IMR-90 (cell line): ENCODE measurements around the gene TACC3. TPM values are rescaled to one million over a fixed set of nuclear protein-coding genes. Genes with fewer than 3 reads are reported as not detected.

Experiments
- ATAC-seq: fragments of 200-7000 bp; cut with Tn5 transposase; 2 replicates; pipeline ENCODE4 v1.9.1; 2020; ENCODE audit warnings: low read depth, mild to moderate bottlenecking, moderate library complexity
- BruUV-seq: library from RNA; stranded (reverse); fragments of 400-500 nt; replicated peaks from 2 replicates; lab custom pipeline; 2021; lab: Mats Ljungman, UMichigan
- CTCF ChIA-PET: fragments of 300-600 bp; formaldehyde crosslinking; extraction: SDS; loops from one replicate; lab custom pipeline; 2021; ENCODE audit warnings: antibody characterized with exemption; lab: Yijun Ruan, JAX
- POLR2A ChIA-PET: fragments of 300-600 bp; sonication (Branson Sonifier 250); formaldehyde crosslinking; loops from one replicate; lab custom pipeline; 2022; ENCODE audit warnings: antibody characterized with exemption; ENCODE audit not compliant: unreplicated experiment; lab: Charles Lee
- DNase-seq: peaks from one replicate; pipeline ENCODE4 v3.0.0; 2013
- H2AFZ ChIP-seq: replicated peaks from 2 replicates; pipeline ENCODE3; 2013; ENCODE audit warnings: low read length, mild to moderate bottlenecking; ENCODE audit not compliant: poor library complexity
- H2AK5ac ChIP-seq: 2 replicates; pipeline ENCODE4 v1.6.1; 2013; ENCODE audit warnings: low read depth, low read length, inconsistent platforms
- H2AK9ac ChIP-seq: replicated peaks from 2 replicates; pipeline ENCODE3; 2013; ENCODE audit warnings: mild to moderate bottlenecking, low read depth, low read length, moderate library complexity; ENCODE audit not compliant: poor library complexity
- H2BK120ac ChIP-seq: 2 replicates; pipeline ENCODE4 v1.6.1; 2013; ENCODE audit warnings: low read depth, low read length, inconsistent platforms
- H2BK15ac ChIP-seq: 3 replicates; pipeline ENCODE4 v1.6.1; 2013; ENCODE audit warnings: low read depth, low read length, inconsistent platforms
- H2BK20ac ChIP-seq: 2 replicates; pipeline ENCODE4 v1.6.1; 2013; ENCODE audit warnings: low read depth, mild to moderate bottlenecking, inconsistent platforms, low read length, moderate library complexity
- H2BK5ac ChIP-seq: 2 replicates; pipeline ENCODE4 v1.6.1; 2013; ENCODE audit warnings: mild to moderate bottlenecking, low read depth, low read length, inconsistent platforms; ENCODE audit not compliant: poor library complexity, severe bottlenecking
- H3K14ac ChIP-seq: replicated peaks from 2 replicates; pipeline ENCODE4 v1.6.1; 2013; ENCODE audit warnings: low read depth, low read length, inconsistent platforms
- H3K18ac ChIP-seq: 2 replicates; pipeline ENCODE4 v1.6.1; 2013; ENCODE audit warnings: low read depth, low read length, control low read depth
- H3K23ac ChIP-seq: 2 replicates; pipeline ENCODE4 v1.6.1; 2013; ENCODE audit warnings: low read depth, low read length, inconsistent platforms
- H3K27ac ChIP-seq: 2 replicates; pipeline ENCODE4 v1.5.1; 2013; ENCODE audit warnings: mild to moderate bottlenecking, control low read depth, low read length; ENCODE audit not compliant: insufficient read depth
- H3K27me3 ChIP-seq: 2 replicates; pipeline ENCODE4 v1.6.1; 2013; ENCODE audit warnings: low read length; ENCODE audit not compliant: control insufficient read depth, insufficient read depth
- H3K36me3 ChIP-seq: 2 replicates; pipeline ENCODE4 v1.6.1; 2013; ENCODE audit warnings: low read length, mixed read lengths; ENCODE audit not compliant: control insufficient read depth, insufficient read depth
- H3K4ac ChIP-seq: 2 replicates; pipeline ENCODE4 v1.6.1; 2013; ENCODE audit warnings: low read depth, low read length, inconsistent platforms
- H3K4me1 ChIP-seq: 2 replicates; pipeline ENCODE4 v1.6.1; 2013; ENCODE audit warnings: low read length, mixed read lengths; ENCODE audit not compliant: control insufficient read depth, insufficient read depth
- H3K4me2 ChIP-seq: 2 replicates; pipeline ENCODE4 v1.6.1; 2013; ENCODE audit warnings: low read depth, mild to moderate bottlenecking, control low read depth, low read length, moderate library complexity
- H3K4me3 ChIP-seq: 2 replicates; pipeline ENCODE4 v1.5.1; 2013; ENCODE audit warnings: low read depth, mild to moderate bottlenecking, control low read depth, low read length, moderate library complexity; ENCODE audit not compliant: insufficient read depth
- H3K56ac ChIP-seq: 2 replicates; pipeline ENCODE4 v1.6.1; 2013; ENCODE audit warnings: low read length, inconsistent platforms; ENCODE audit not compliant: insufficient read depth; ENCODE audit errors: extremely low read depth
- H3K79me1 ChIP-seq, 2 experiments: 2 replicates each; pipeline ENCODE4 v1.6.1; 2013; ENCODE audit warnings: low read length in 2 of 2, inconsistent platforms in 1 of 2, low read depth in 1 of 2
- H3K9ac ChIP-seq: 2 replicates; pipeline ENCODE4 v1.6.1; 2013; ENCODE audit warnings: low read depth, low read length, control low read depth
- H3K9me1 ChIP-seq: 2 replicates; pipeline ENCODE4 v1.6.1; 2013; ENCODE audit warnings: low read length, inconsistent platforms; ENCODE audit not compliant: insufficient read depth
- H3K9me3 ChIP-seq: 2 replicates; pipeline ENCODE4 v1.6.1; 2013; ENCODE audit warnings: low read length; ENCODE audit not compliant: control insufficient read depth, insufficient read depth
- H4K20me1 ChIP-seq: 2 replicates; pipeline ENCODE4 v1.6.1; 2013; ENCODE audit warnings: low read length, inconsistent platforms; ENCODE audit not compliant: insufficient read depth
- H4K5ac ChIP-seq: 2 replicates; pipeline ENCODE4 v1.6.1; 2013; ENCODE audit warnings: mild to moderate bottlenecking, low read depth, low read length, control low read depth
- H4K8ac ChIP-seq, 2 experiments: 2 replicates each; pipeline ENCODE4 v1.6.1; 2013; ENCODE audit warnings: low read depth in 2 of 2, low read length in 2 of 2, control low read depth in 1 of 2, inconsistent platforms in 1 of 2
- H4K91ac ChIP-seq: 2 replicates; pipeline ENCODE4 v1.6.1; 2013; ENCODE audit warnings: low read depth, low read length, inconsistent platforms; ENCODE audit not compliant: insufficient read depth
- BHLHE40 ChIP-seq: fragments of 150-350 bp; IDR thresholded peaks from 2 replicates; pipeline ENCODE4 v1.6.1; 2016; ENCODE audit warnings: mild to moderate bottlenecking, low read depth, low read length
- CEBPB ChIP-seq: IDR thresholded peaks from 2 replicates; pipeline ENCODE4 v1.6.1; 2012; ENCODE audit warnings: low read depth, low read length, improper control_type of control experiment
- CHD1 ChIP-seq: IDR thresholded peaks from 2 replicates; pipeline ENCODE4 v1.6.1; 2012; ENCODE audit warnings: low read depth, low read length, improper control_type of control experiment
- FOS ChIP-seq: fragments of 150-350 bp; IDR thresholded peaks from 2 replicates; pipeline ENCODE4 v1.6.1; 2016; ENCODE audit warnings: low read depth, low read length
- MAFK ChIP-seq: IDR thresholded peaks from 2 replicates; pipeline ENCODE4 v1.6.1; 2012; ENCODE audit warnings: low read depth, low read length, improper control_type of control experiment
- MAZ ChIP-seq: IDR thresholded peaks from 2 replicates; pipeline ENCODE4 v1.6.1; 2012; ENCODE audit warnings: low read depth, mild to moderate bottlenecking, low read length, improper control_type of control experiment, moderate library complexity, borderline replicate concordance
- MXI1 ChIP-seq: IDR thresholded peaks from 2 replicates; pipeline ENCODE4 v1.6.1; 2012; ENCODE audit warnings: low read depth, mild to moderate bottlenecking, low read length, moderate library complexity, borderline replicate concordance
- NFE2L2 ChIP-seq: fragments of 150-350 bp; IDR thresholded peaks from 2 replicates; pipeline ENCODE4 v1.6.1; 2016; ENCODE audit warnings: low read depth, mild to moderate bottlenecking, low read length
- POLR2A ChIP-seq: IDR thresholded peaks from 2 replicates; pipeline ENCODE4 v1.6.1; 2012; ENCODE audit warnings: mild to moderate bottlenecking, low read depth, low read length
- RAD21 ChIP-seq: IDR thresholded peaks from 2 replicates; pipeline ENCODE4 v1.6.1; 2012; ENCODE audit warnings: low read length, improper control_type of control experiment
- RCOR1 ChIP-seq: IDR thresholded peaks from 2 replicates; pipeline ENCODE4 v1.6.1; 2012; ENCODE audit warnings: mild to moderate bottlenecking, low read length, improper control_type of control experiment; ENCODE audit not compliant: insufficient replicate concordance
- RFX5 ChIP-seq: IDR thresholded peaks from 2 replicates; pipeline ENCODE4 v1.8.0; 2012; ENCODE audit warnings: low read depth, mild to moderate bottlenecking, low read length, moderate library complexity
- SMC3 ChIP-seq: fragments of 150-350 bp; IDR thresholded peaks from 2 replicates; pipeline ENCODE4 v1.6.1; 2016; ENCODE audit warnings: low read depth, mild to moderate bottlenecking, antibody characterized with exemption, low read length, moderate library complexity
- USF2 ChIP-seq: fragments of 150-350 bp; IDR thresholded peaks from 2 replicates; pipeline ENCODE4 v1.6.1; 2017; ENCODE audit warnings: mild to moderate bottlenecking, antibody characterized with exemption, low read length, low read depth
- WGBS, 2 experiments: methylation state at CpG; one replicate each; pipeline versions ENCODE4 v1.1.5 to v1.1.7; 2013; ENCODE audit warnings: missing lambda C conversion rate in 2 of 2; ENCODE audit not compliant: insufficient read length in 1 of 2; ENCODE audit errors: extremely low coverage in 2 of 2; 5-methylcytosine and 5-hydroxymethylcytosine counted together
- dilution Hi-C: fragments of 300-500 bp; cut with HindIII; formaldehyde crosslinking; loops from one replicate; pipeline ENCODE4 v1.14.3; 2018; ENCODE audit warnings: low sequenced_read_pairs; ENCODE audit not compliant: unreplicated experiment
- in situ Hi-C: fragments of 300-500 bp; cut with MboI; formaldehyde crosslinking; loops from 3 replicates; pipeline ENCODE4 v1.14.3; 2019; ENCODE audit warnings: low sequenced_read_pairs, inconsistent platforms, mixed read lengths
- intact Hi-C: fragments of 100-400 bp; cut with micrococcal nuclease; formaldehyde crosslinking; loops from 2 replicates; pipeline ENCODE4 v1.10.0; 2022
- polyA plus RNA-seq, 3 experiments: library from polyadenylated mRNA; depleted of rRNA; stranded (reverse); fragments of >200 nt; gene quantifications; 2 replicates each; pipeline ENCODE4 v1.2.3, GENCODE V29; 2012; ENCODE audit warnings: low replicate concordance in 1 of 3
- total RNA-seq: library from RNA; depleted of rRNA; stranded (reverse); fragments of >200 nt; gene quantifications from 2 replicates; pipeline ENCODE4 v1.2.3, GENCODE V29; 2012
- TF ChIP-seq, protein P1 (sequence below): conservative IDR thresholded peaks from 2 replicates; pipeline ENCODE4 v1.5.1; 2012; ENCODE audit warnings: mild to moderate bottlenecking, low read depth, low read length, improper control_type of control experiment
- TF ChIP-seq, protein P2 (sequence below): fragments of 150-350 bp; IDR thresholded peaks from 2 replicates; pipeline ENCODE4 v1.6.1; 2016; ENCODE audit warnings: low read depth, mild to moderate bottlenecking, low read length, moderate library complexity, borderline replicate concordance

Gene TACC3
- total and polyA plus RNA-seq, 2 of the 4 experiments (the other 2 are of a cell fraction), result 15.1 to 49.7 TPM

DNA sequence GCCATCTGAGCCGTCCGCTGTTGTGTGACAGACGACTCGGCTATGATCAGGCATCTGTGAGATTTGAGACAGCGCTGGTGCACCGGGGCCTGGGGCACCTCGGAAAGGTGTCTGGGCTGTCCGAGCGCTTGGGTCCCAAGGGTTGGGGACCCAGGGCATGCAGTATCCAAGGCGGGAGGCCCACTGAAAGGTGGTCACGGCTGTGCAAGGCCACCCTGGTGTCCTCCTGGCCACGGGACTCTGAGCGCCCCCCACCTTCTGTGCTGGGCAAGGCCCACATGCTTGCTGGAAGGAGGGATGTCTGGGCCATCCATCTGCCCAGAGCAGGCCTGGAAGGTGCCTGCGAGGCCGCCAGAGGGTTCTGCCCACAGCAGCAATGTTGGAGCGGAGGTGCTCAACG lies 19.9 kb downstream of the TACC3 start:
- DNase-seq (no peak), ATAC-seq (no peak)
- no peak overlapping the region for H4K5ac ChIP-seq
- no peak overlapping the region for H2AFZ ChIP-seq
- no peak overlapping the region for H3K18ac ChIP-seq
- H3K9me3 ChIP-seq, result peaks cover 11% of the 10 kb centered on the region
- H2BK20ac ChIP-seq, result no peak overlapping the region
- peaks cover 44% of the 10 kb centered on the region for H3K36me3 ChIP-seq
- H3K23ac ChIP-seq, result no peak overlapping the region
- no peak overlapping the region for H2BK5ac ChIP-seq
- ChIA-PET CTCF (no interaction called here), POLR2A (no interaction called here)
- intact Hi-C loops (no loop called here), dilution Hi-C loops (no loop called here), in situ Hi-C loops (loop anchor here (5.0 kb wide), 2 partner anchors 71 to 161 kb away; no protein-coding TSS in a partner anchor)
- BruUV-seq, result no TSS peak
- no peak for TF ChIP-seq USF2
- no peak for TF ChIP-seq CEBPB
- no peak for TF ChIP-seq RCOR1
- no peak for TF ChIP-seq MAZ
- no peak for TF ChIP-seq RAD21
- no peak for TF ChIP-seq FOS
- no peak for TF ChIP-seq MXI1
- TF ChIP-seq, protein P1, sequence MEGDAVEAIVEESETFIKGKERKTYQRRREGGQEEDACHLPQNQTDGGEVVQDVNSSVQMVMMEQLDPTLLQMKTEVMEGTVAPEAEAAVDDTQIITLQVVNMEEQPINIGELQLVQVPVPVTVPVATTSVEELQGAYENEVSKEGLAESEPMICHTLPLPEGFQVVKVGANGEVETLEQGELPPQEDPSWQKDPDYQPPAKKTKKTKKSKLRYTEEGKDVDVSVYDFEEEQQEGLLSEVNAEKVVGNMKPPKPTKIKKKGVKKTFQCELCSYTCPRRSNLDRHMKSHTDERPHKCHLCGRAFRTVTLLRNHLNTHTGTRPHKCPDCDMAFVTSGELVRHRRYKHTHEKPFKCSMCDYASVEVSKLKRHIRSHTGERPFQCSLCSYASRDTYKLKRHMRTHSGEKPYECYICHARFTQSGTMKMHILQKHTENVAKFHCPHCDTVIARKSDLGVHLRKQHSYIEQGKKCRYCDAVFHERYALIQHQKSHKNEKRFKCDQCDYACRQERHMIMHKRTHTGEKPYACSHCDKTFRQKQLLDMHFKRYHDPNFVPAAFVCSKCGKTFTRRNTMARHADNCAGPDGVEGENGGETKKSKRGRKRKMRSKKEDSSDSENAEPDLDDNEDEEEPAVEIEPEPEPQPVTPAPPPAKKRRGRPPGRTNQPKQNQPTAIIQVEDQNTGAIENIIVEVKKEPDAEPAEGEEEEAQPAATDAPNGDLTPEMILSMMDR, result no peak
- TF ChIP-seq BHLHE40, result no peak
- no peak for TF ChIP-seq POLR2A
- TF ChIP-seq SMC3, result no peak
- TF ChIP-seq NFE2L2, result no peak
- TF ChIP-seq MAFK, result no peak
- TF ChIP-seq RFX5, result no peak
- TF ChIP-seq, protein P2, sequence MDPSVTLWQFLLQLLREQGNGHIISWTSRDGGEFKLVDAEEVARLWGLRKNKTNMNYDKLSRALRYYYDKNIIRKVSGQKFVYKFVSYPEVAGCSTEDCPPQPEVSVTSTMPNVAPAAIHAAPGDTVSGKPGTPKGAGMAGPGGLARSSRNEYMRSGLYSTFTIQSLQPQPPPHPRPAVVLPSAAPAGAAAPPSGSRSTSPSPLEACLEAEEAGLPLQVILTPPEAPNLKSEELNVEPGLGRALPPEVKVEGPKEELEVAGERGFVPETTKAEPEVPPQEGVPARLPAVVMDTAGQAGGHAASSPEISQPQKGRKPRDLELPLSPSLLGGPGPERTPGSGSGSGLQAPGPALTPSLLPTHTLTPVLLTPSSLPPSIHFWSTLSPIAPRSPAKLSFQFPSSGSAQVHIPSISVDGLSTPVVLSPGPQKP, result no peak
- TF ChIP-seq CHD1, result no peak
- H4K8ac ChIP-seq, result no peak overlapping the region
- no peak overlapping the region for H2BK15ac ChIP-seq
- 100% methylated on average over 6 of the region's 17 CpGs; no CpG with 5 or more reads in 1 of the 2 experiments for WGBS, 2 experiments
- H3K14ac ChIP-seq, result no peak overlapping the region
- H3K9ac ChIP-seq, result no peak overlapping the region
- no peak overlapping the region for H4K91ac ChIP-seq
- H2AK5ac ChIP-seq, result no peak overlapping the region
- no peak overlapping the region for H2AK9ac ChIP-seq
- no peak overlapping the region for H3K4me3 ChIP-seq
- H3K4ac ChIP-seq, result no peak overlapping the region
- H3K56ac ChIP-seq, result no peak overlapping the region
- no peak overlapping the region for H3K27ac ChIP-seq
- H3K4me2 ChIP-seq, result no peak overlapping the region
- no peak overlapping the region for H2BK120ac ChIP-seq
- no peaks in the 10 kb centered on the region for H3K27me3 ChIP-seq
- H3K4me1 ChIP-seq, result no peaks in the 10 kb centered on the region
- peaks cover 0 to 7% of the 10 kb centered on the region in 2 experiments; a peak in 1 of 4 replicates for H3K79me1 ChIP-seq
- no peaks in the 10 kb centered on the region for H3K9me1 ChIP-seq
- H4K20me1 ChIP-seq, result peaks cover 4% of the 10 kb centered on the region; the same call in 1 of the 2 replicates
